ENCODE results near the gene ST6GALNAC3. TPM values are rescaled to one million over a fixed set of nuclear protein-coding genes. Genes with fewer than 3 reads are reported as not detected.
"Not testable (repeated sequence)": the region's sequence is repeated elsewhere in the genome, so short reads cannot be mapped to it uniquely, and the experiment has no call there.

The ST6GALNAC3 gene
- total RNA-seq, 1 donor from 2014 or later, result 22.0 TPM

GRCh38 chr1:76639181-76639580 is 564.6 kb downstream of the ST6GALNAC3 start:
- Mint-ChIP-seq H3K4me1 (no peaks in the 10 kb centered on the region), H3K4me3 (no peak overlapping the region), H3K27ac (ENCODE audit: unreplicated experiment) (no peak overlapping the region), H3K9me3 (peaks cover 7% of the 10 kb centered on the region), H3K27me3 (ENCODE audit: low read depth) (no peaks in the 10 kb centered on the region), H3K36me3 (ENCODE audit: low read depth) (peaks cover 10% of the 10 kb centered on the region)
- TF ChIP-seq CTCF (conservative IDR thresholded peaks at IDR 0.05), result no peak
- DNase-seq (ENCODE audit: low read depth, low spot score), result no peak

GRCh38 chr1:76640092-76640491 is 565.5 kb downstream of the ST6GALNAC3 start:
- Mint-ChIP-seq H3K27ac (ENCODE audit: unreplicated experiment) (no peak overlapping the region), H3K27me3 (ENCODE audit: low read depth) (no peaks in the 10 kb centered on the region)
- no peak for TF ChIP-seq CTCF (conservative IDR thresholded peaks at IDR 0.05)

DNA sequence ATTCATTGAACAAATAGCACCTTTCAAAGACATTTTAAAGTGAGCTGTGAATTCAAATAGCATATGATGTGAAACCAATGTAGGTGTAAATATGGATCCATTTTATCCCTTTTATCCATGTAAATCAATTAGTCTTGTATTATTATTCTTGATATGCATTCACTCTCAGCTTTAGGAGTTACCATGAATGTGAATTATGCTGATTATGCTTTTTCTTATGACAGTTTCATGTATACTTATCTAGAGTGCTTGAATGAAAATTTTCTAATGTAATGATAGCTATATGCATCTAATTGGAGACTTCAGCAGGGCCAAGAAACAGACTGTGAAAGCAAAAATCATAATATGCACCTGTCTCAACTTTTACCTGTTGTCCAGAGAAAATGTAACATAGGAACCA is 566.2 kb downstream of the ST6GALNAC3 start:
- no peak for DNase-seq (ENCODE audit: low read depth, low spot score)
- Mint-ChIP-seq H3K36me3 (ENCODE audit: low read depth) (peaks cover 4% of the 10 kb centered on the region), H3K4me1 (no peaks in the 10 kb centered on the region), H3K27me3 (ENCODE audit: low read depth) (no peaks in the 10 kb centered on the region), H3K27ac (ENCODE audit: unreplicated experiment) (no peak overlapping the region), H3K4me3 (no peak overlapping the region), H3K9me3 (peaks cover 8% of the 10 kb centered on the region)
- TF ChIP-seq CTCF (conservative IDR thresholded peaks at IDR 0.05), result no peak

More at GRCh38 chr1:76640092-76640491, 565.5 kb downstream of the ST6GALNAC3 start:
- peaks cover 5% of the 10 kb centered on the region for H3K36me3 Mint-ChIP-seq (ENCODE audit: low read depth)
- DNase-seq (ENCODE audit: low read depth, low spot score), result no peak
- H3K4me1 Mint-ChIP-seq, result no peaks in the 10 kb centered on the region
- peaks cover 8% of the 10 kb centered on the region for H3K9me3 Mint-ChIP-seq
- no peak overlapping the region for H3K4me3 Mint-ChIP-seq

GRCh38 chr1:76644139-76644538 is 569.6 kb downstream of the ST6GALNAC3 start:
- Mint-ChIP-seq H3K9me3 (peaks cover 15% of the 10 kb centered on the region), H3K4me1 (no peaks in the 10 kb centered on the region), H3K27ac (ENCODE audit: unreplicated experiment) (no peak overlapping the region), H3K4me3 (no peak overlapping the region), H3K27me3 (ENCODE audit: low read depth) (no peaks in the 10 kb centered on the region), H3K36me3 (ENCODE audit: low read depth) (peaks cover 6% of the 10 kb centered on the region)
- DNase-seq (ENCODE audit: low read depth, low spot score), result no peak
- no peak for TF ChIP-seq CTCF (conservative IDR thresholded peaks at IDR 0.05)

GRCh38 chr1:76652860-76653259 is 578.3 kb downstream of the ST6GALNAC3 start:
- not testable (repeated sequence) for H3K4me3 Mint-ChIP-seq; H3K9me3 Mint-ChIP-seq; H3K36me3 Mint-ChIP-seq (ENCODE audit: low read depth); H3K27me3 Mint-ChIP-seq (ENCODE audit: low read depth); H3K4me1 Mint-ChIP-seq; H3K27ac Mint-ChIP-seq (ENCODE audit: unreplicated experiment); DNase-seq (ENCODE audit: low read depth, low spot score)

- H3K4me3 Mint-ChIP-seq, result no peak overlapping the region
- H3K9me3 Mint-ChIP-seq, result peaks cover 3% of the 10 kb centered on the region
- peaks cover 10% of the 10 kb centered on the region for H3K4me1 Mint-ChIP-seq
- no peak for DNase-seq (ENCODE audit: low read depth, low spot score)
- no peak overlapping the region for H3K27ac Mint-ChIP-seq (ENCODE audit: unreplicated experiment)
- no peak for TF ChIP-seq CTCF (conservative IDR thresholded peaks at IDR 0.05)
- no peaks in the 10 kb centered on the region for H3K36me3 Mint-ChIP-seq (ENCODE audit: low read depth)
- H3K27me3 Mint-ChIP-seq (ENCODE audit: low read depth), result no peaks in the 10 kb centered on the region
Observed at GRCh38 chr1:76657623-76658022, 583.1 kb downstream of the ST6GALNAC3 start.

Data from neural crest cell (in vitro differentiated cells).